Measurements from ENCODE around the gene NPLOC4.
A peak's percentile ranks its signal among the peaks of the same experiment; 100 is the strongest.

The NPLOC4 gene

GRCh38 chr17:81520021-81520901, 116.7 kb downstream of the NPLOC4 start (continued):
- TF ChIP-seq CTCF (tag by site-specific recombination; IDR thresholded peaks at IDR 0.05) (no peak), ZFP41 (tag by site-specific recombination; IDR thresholded peaks at IDR 0.05; ENCODE audit: borderline replicate concordance) (no peak), ZBTB17 (tag by site-specific recombination; IDR thresholded peaks at IDR 0.05) (0 out of 2 replicates have a peak, but pooled peaks have one; percentile 17), ZFHX2 (tag by site-specific recombination; conservative IDR thresholded peaks at IDR 0.05) (peak; percentile 51)

- peak overlapping the region; percentile 46 for H3K4me3 ChIP-seq (ENCODE audit: low read depth, low read length)
- ChIA-PET CTCF (interaction anchor here (0.6 to 3.6 kb wide), 10 partner anchors 10 to 264 kb away, joined by 3 to 25 read pairs (median 4); partner anchors contain the start of gene FAAP100), POLR2A (interaction anchor here (0.6 to 4.4 kb wide), 9 partner anchors 8 to 224 kb away, joined by 3 to 42 read pairs (median 5); partner anchors contain the start of genes NPLOC4, SLC38A10 and TSPAN10)
- H3K36me3 ChIP-seq (ENCODE audit: control insufficient read depth in 2 of 2, insufficient read depth in 1 of 2, low read length in 2 of 2) = no peaks in the 10 kb centered on the region
- H3K9me3 ChIP-seq (ENCODE audit: control insufficient read depth, insufficient read depth, low read depth, low read length) = no peaks in the 10 kb centered on the region
- H3K4me1 ChIP-seq (ENCODE audit: control insufficient read depth, insufficient read depth, low read length) = peaks cover 11% of the 10 kb centered on the region
- peak overlapping the region; percentile 59; the same call in 1 of the 2 replicates for H3K27ac ChIP-seq (ENCODE audit: extremely low read depth, low read depth, low read length)
- TF ChIP-seq OSR2 (tag by site-specific recombination; IDR thresholded peaks at IDR 0.05) = peak; percentile 64
- TF ChIP-seq ZFP41 (tag by site-specific recombination; IDR thresholded peaks at IDR 0.05; ENCODE audit: borderline replicate concordance) = no peak
- no peak for TF ChIP-seq ZFP37 (tag by site-specific recombination; IDR thresholded peaks at IDR 0.05)
- TF ChIP-seq GLIS2 (tag by site-specific recombination; IDR thresholded peaks at IDR 0.05) = peak; percentile 69
- TF ChIP-seq GLI2 (tag by site-specific recombination; IDR thresholded peaks at IDR 0.05; ENCODE audit: borderline replicate concordance, low read depth) = no peak
- TF ChIP-seq ZNF707 (tag by site-specific recombination; IDR thresholded peaks at IDR 0.05) = no peak
- no peak for TF ChIP-seq ZFP3 (tag by site-specific recombination; IDR thresholded peaks at IDR 0.05; ENCODE audit: low read depth)
- peak; percentile 24; the same call in 1 of the 2 replicates for TF ChIP-seq ZNF398 (tag by site-specific recombination; IDR thresholded peaks at IDR 0.05)
- no peak for TF ChIP-seq ZNF350 (tag by site-specific recombination; IDR thresholded peaks at IDR 0.05)
- no peak for TF ChIP-seq ZNF26 (tag by site-specific recombination; IDR thresholded peaks at IDR 0.05)
- peak; percentile 83 for TF ChIP-seq ZNF335 (tag by site-specific recombination; conservative IDR thresholded peaks at IDR 0.05)
- TF ChIP-seq KLF8 (tag by site-specific recombination; IDR thresholded peaks at IDR 0.05) = peak; percentile 59; the same call in 1 of the 2 replicates
- TF ChIP-seq ZNF658 (tag by site-specific recombination; IDR thresholded peaks at IDR 0.05) = no peak
- no peak for TF ChIP-seq ZNF624 (tag by site-specific recombination; IDR thresholded peaks at IDR 0.05)
- TF ChIP-seq YY2 (tag by site-specific recombination; IDR thresholded peaks at IDR 0.05) = peak; percentile 28; the same call in 1 of the 2 replicates
- TF ChIP-seq ZNF785 (tag by site-specific recombination; IDR thresholded peaks at IDR 0.05) = no peak
- no peak for TF ChIP-seq ZNF792 (tag by site-specific recombination; IDR thresholded peaks at IDR 0.05)
- TF ChIP-seq ZFHX2 (tag by site-specific recombination; conservative IDR thresholded peaks at IDR 0.05) = peak; percentile 46; the same call in 1 of the 2 replicates
- no peak for TF ChIP-seq RBAK (tag by site-specific recombination; IDR thresholded peaks at IDR 0.05)
- no peak; the same call in 1 of the 2 replicates for TF ChIP-seq ZNF561 (tag by site-specific recombination; IDR thresholded peaks at IDR 0.05; ENCODE audit: borderline replicate concordance)
- TF ChIP-seq ZBTB48 (tag by site-specific recombination; IDR thresholded peaks at IDR 0.05) = peak; percentile 45; the same call in 1 of the 2 replicates
- TF ChIP-seq PATZ1 (tag by site-specific recombination; IDR thresholded peaks at IDR 0.05) = peak; percentile 82
- TF ChIP-seq ZBTB44 (tag by site-specific recombination; IDR thresholded peaks at IDR 0.05) = no peak
These were observed 117.5 kb downstream of the NPLOC4 start for GRCh38 chr17:81519284-81520020.

Data from HEK293 (cell line).